BLaER1 treated with 17β-estradiol and CSF1 and Interleukin-3, amounts not matched to agents 10 nM and 100 nM (cell line): ENCODE results near the gene C20orf173.
A peak's percentile ranks its signal among the peaks of the same experiment; 100 is the strongest.
"Not testable (repeated sequence)": the region's sequence is repeated elsewhere in the genome, so short reads cannot be mapped to it uniquely, and the experiment has no call there.

ENCODE experiments used
- H3K27ac ChIP-seq, 11 experiments: shearing (Covaris generic); formaldehyde crosslinking; 2 replicates each; pipeline ENCODE4 v1.8.1; 2022
- H3K27me3 ChIP-seq, 11 experiments: shearing (Covaris generic); formaldehyde crosslinking; 2 replicates each; pipeline ENCODE4 v1.8.1; 2022
- H3K36me3 ChIP-seq, 11 experiments: shearing (Covaris generic); formaldehyde crosslinking; 2 replicates each; pipeline ENCODE4 v1.8.1; 2022
- H3K4me1 ChIP-seq, 10 experiments: shearing (Covaris generic); formaldehyde crosslinking; 2 replicates each; pipeline ENCODE4 v1.8.1; 2022
- H3K4me2 ChIP-seq, 11 experiments: shearing (Covaris generic); formaldehyde crosslinking; 2 replicates each; pipeline ENCODE4 v1.8.1; 2022
- H3K4me3 ChIP-seq, 10 experiments: shearing (Covaris generic); formaldehyde crosslinking; 2 replicates each; pipeline ENCODE4 v1.8.1; 2022
- H3K9ac ChIP-seq, 11 experiments: shearing (Covaris generic); formaldehyde crosslinking; 2 replicates each; pipeline ENCODE4 v1.8.1; 2022
- H3K9me3 ChIP-seq, 11 experiments: shearing (Covaris generic); formaldehyde crosslinking; replicated peaks in 1 of 11; 2 replicates each; pipeline ENCODE4 v1.8.1; 2022
- H4K20me1 ChIP-seq, 11 experiments: shearing (Covaris generic); formaldehyde crosslinking; 2 replicates each; pipeline ENCODE4 v1.8.1; 2022
- Cebpa-rat ChIP-seq, 11 experiments: shearing (Covaris generic); IDR thresholded peaks; 2 replicates each; pipeline ENCODE4 v1.8.1; 2022

C20orf173 gene

DNA sequence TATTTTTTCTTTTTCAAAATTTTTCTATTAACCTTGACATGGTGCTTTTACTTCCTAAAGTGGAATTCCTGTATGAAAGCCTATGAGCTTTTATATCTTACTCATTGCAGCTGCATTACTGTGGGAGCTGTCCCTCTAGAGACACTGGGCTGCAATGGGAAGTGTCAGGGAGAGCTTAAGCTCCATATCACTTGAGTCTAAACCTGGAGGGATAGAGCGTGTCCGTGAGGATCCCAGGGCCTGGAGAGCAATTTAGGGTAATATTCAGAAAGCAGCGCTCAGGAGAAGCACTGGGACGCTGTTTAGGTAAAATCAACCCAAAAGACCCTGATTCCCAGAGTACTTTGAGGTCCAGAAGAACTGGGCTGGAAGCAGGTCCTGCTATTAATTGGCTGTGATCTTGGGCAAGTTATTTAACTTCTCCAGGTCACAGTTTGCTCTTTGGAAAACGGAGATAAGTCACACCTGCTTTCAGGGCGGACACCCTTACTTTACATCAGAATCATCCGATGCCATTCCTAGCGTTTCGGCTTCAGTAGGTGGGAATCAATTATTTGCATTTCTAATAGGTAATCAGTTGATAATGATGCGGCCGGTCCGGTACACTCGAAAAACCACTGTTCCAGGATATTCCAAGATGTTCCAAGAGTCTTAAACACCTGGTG lies 11.8 kb upstream of the C20orf173 start:
- TF ChIP-seq Cebpa-rat (IDR thresholded peaks at IDR 0.05), result no peak
- H3K4me1 ChIP-seq, result peaks cover 18 to 38% (median 34%) of the 10 kb centered on the region in 10 experiments
- peak overlapping the region; percentile 83 to 96 (median 86) for H3K4me2 ChIP-seq
- H3K27me3 ChIP-seq, result no peaks in the 10 kb centered on the region
- H4K20me1 ChIP-seq, result no peaks in the 10 kb centered on the region
- no peak overlapping the region; a peak in 1 of 22 replicates for H3K27ac ChIP-seq
- peaks cover 8 to 35% (median 16%) of the 10 kb centered on the region in 11 experiments; a peak in 19 of 22 replicates for H3K36me3 ChIP-seq
- H3K9me3 ChIP-seq, result peaks cover 0 to 6% (median 0%) of the 10 kb centered on the region in 11 experiments; a peak in 1 of 22 replicates
- H3K4me3 ChIP-seq, result peak overlapping the region; percentile 67 to 88 (median 76); a peak in 19 of 20 replicates
- peak overlapping the region in 9 of 11 experiments; percentile 29 to 85 (median 82); a peak in 9 of 22 replicates for H3K9ac ChIP-seq

DNA sequence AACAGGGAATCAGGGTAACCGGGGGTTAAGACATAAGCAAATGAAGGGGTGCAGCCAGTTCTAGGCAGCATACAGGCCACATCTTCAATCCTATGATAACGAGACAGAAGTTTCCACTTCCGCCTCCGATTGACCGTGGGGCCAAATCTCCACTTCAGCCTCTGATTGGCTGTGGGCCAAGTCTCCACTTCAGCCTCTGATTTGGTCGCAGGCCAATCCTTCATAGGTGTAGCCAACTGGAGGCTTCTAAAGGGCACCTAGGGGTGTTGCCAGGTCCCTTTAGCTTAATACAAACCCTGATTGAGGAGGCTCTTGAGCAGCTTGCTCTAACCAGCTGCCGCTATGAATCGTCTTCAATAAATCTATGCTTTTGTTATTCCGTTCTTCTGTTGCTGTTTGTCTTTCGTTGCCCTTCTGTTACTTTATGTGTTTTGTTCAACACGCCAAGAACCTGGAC lies 10.3 kb upstream of the C20orf173 start:
- Histone ChIP-seq H3K4me1 (peaks cover 18 to 35% (median 32%) of the 10 kb centered on the region in 10 experiments), H3K4me3 (no peak overlapping the region), H3K27ac (no peak overlapping the region), H3K27me3 (no peaks in the 10 kb centered on the region), H3K9me3 (peaks cover 0 to 6% (median 0%) of the 10 kb centered on the region in 11 experiments; a peak in 1 of 22 replicates), H3K9ac (no peak overlapping the region), H3K36me3 (peaks cover 0 to 21% (median 14%) of the 10 kb centered on the region in 11 experiments; a peak in 16 of 22 replicates), H3K4me2 (no peak overlapping the region), H4K20me1 (no peaks in the 10 kb centered on the region)
- TF ChIP-seq Cebpa-rat (IDR thresholded peaks at IDR 0.05), result no peak

DNA sequence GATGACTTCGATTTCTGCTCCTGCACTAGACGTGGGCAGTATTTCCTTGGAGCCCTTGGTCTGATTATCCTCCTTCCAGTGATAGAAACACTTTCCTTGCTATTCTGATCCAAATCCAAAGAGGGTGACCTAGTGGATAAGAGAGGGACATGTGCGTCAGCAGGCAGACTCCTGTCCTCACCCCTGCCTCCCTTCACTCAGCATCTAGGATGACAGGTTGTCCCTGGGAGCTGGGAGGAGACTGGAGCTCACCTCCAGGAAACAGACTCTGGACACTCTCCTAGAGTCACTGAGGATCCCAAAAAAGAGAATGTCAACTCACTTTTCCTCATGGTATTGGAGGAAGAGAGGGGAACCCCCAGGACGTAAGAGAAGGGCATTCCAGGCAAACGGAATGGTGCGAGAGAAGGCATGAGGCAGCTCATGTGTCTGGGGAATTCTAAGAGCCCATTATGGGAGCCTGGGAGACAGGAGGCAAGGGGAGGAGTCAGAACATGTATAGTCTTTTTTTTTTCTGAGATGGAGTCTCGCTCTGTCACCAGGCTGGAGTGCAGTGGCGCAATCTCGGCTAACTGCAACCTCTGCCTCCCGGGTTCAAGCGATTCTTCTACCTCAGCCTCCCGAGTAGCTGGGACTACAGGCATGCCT lies 2.2 kb downstream of the C20orf173 start:
- H4K20me1 ChIP-seq, result no peaks in the 10 kb centered on the region
- no peaks in the 10 kb centered on the region for H3K27me3 ChIP-seq
- H3K27ac ChIP-seq, result no peak overlapping the region
- H3K36me3 ChIP-seq, result no peaks in the 10 kb centered on the region; a peak in 1 of 22 replicates
- H3K4me2 ChIP-seq, result peak overlapping the region in 1 of 11 experiments; percentile 34; a peak in 1 of 22 replicates
- H3K9me3 ChIP-seq, result peaks cover 4 to 16% (median 11%) of the 10 kb centered on the region in 11 experiments; a peak in 16 of 22 replicates
- no peak overlapping the region for H3K9ac ChIP-seq
- no peak for TF ChIP-seq Cebpa-rat (IDR thresholded peaks at IDR 0.05)
- H3K4me1 ChIP-seq, result peaks cover 0 to 7% (median 2%) of the 10 kb centered on the region in 10 experiments; a peak in 7 of 20 replicates
- no peak overlapping the region for H3K4me3 ChIP-seq

DNA sequence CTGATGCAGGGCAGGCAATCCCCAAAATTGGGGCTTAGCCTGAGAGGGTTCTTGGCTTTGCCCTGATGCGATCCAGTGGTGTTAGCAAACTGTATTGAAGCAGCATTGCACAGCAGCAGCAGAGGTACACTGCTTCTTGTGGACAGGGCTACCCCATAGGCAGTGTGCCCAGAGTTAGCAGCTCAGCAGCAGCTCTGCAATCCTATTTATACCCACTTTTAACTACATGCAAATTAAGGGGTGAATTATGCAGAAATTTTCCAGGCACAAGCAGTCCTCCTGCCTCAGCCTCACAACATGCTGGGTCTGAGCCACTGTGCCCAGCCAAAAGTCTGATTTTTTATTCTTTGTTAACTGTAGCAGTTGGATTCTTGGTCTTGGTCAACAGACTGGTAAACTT lies 3.8 kb downstream of the C20orf173 start:
- H3K4me1 ChIP-seq, result peaks cover 0 to 7% (median 2%) of the 10 kb centered on the region in 10 experiments; a peak in 7 of 20 replicates
- H3K27ac ChIP-seq, result no peak overlapping the region
- H3K9me3 ChIP-seq, result peaks cover 4 to 16% (median 11%) of the 10 kb centered on the region in 11 experiments; a peak in 16 of 22 replicates
- H4K20me1 ChIP-seq, result no peaks in the 10 kb centered on the region
- H3K9ac ChIP-seq, result no peak overlapping the region
- no peak for TF ChIP-seq Cebpa-rat (IDR thresholded peaks at IDR 0.05)
- H3K27me3 ChIP-seq, result no peaks in the 10 kb centered on the region
- H3K4me3 ChIP-seq, result no peak overlapping the region
- H3K36me3 ChIP-seq, result no peaks in the 10 kb centered on the region; a peak in 1 of 22 replicates
- H3K4me2 ChIP-seq, result no peak overlapping the region

DNA sequence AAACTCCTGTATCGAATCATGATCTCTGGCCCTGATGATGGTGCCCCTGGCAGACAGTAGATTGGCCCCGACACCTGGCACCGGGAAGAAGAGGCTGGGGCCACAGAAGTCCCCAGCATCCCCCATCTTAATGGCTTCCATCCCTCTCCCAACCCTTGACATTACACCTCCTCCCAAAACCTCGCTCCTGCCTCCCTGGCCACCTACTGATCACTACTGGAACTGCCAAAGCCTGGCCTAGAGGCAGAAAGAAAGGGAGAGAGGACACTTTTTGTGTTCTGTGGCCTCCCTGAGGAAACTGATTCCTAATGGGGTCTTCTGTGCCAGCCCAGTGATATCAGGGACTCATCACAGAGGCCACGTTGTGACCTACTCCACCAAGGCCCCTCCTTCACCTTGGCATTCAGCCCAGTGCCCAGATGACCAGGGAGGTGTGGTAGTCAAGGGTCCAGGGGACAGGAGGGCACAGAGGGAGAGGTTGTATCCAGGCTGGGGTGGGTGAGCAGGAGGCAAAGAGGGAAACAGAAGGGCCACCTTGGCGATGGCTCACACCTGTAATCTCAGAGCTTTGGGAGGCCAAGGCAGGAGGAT lies 6.1 kb downstream of the C20orf173 start:
- peaks cover 0 to 7% (median 2%) of the 10 kb centered on the region in 10 experiments; a peak in 7 of 20 replicates for H3K4me1 ChIP-seq
- no peak overlapping the region for H3K9ac ChIP-seq
- no peak overlapping the region for H3K27ac ChIP-seq
- H4K20me1 ChIP-seq, result no peaks in the 10 kb centered on the region
- no peaks in the 10 kb centered on the region for H3K27me3 ChIP-seq
- H3K36me3 ChIP-seq, result no peaks in the 10 kb centered on the region; a peak in 1 of 22 replicates
- no peak for TF ChIP-seq Cebpa-rat (IDR thresholded peaks at IDR 0.05)
- H3K4me3 ChIP-seq, result no peak overlapping the region
- H3K4me2 ChIP-seq, result no peak overlapping the region
- H3K9me3 ChIP-seq, result peaks cover 4 to 16% (median 11%) of the 10 kb centered on the region in 11 experiments; a peak in 16 of 22 replicates

DNA sequence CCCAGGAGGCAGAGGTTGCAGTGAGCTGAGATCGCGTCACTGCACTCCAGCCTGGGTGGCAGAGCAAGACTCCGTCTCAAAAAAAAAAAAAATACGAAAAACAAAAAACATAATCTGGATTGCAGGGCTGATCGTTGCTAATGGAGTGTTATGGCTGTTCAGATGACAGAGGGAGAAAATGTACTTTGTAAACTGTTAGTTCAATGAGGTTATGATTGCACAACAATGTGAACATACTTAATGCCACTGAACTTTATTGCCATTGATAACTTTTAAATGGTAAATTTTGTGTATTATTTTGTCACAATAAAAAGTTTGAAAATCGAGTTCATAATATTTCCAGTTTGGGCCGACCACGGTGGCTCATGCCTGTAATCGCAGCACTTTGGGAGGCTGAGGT lies 10.5 kb downstream of the C20orf173 start:
- H3K36me3 ChIP-seq, result peaks cover 11 to 19% (median 15%) of the 10 kb centered on the region in 11 experiments; a peak in 21 of 22 replicates
- TF ChIP-seq Cebpa-rat (IDR thresholded peaks at IDR 0.05), result peak in 1 of 11 experiments; percentile 43; a peak in 3 of 22 replicates
- no peaks in the 10 kb centered on the region for H3K4me1 ChIP-seq
- H3K27ac ChIP-seq, result no peak overlapping the region
- no peak overlapping the region for H3K4me2 ChIP-seq
- H3K9me3 ChIP-seq, result no peaks in the 10 kb centered on the region
- H3K4me3 ChIP-seq, result no peak overlapping the region
- H3K9ac ChIP-seq, result no peak overlapping the region
- no peaks in the 10 kb centered on the region for H3K27me3 ChIP-seq
- no peaks in the 10 kb centered on the region; a peak in 2 of 22 replicates for H4K20me1 ChIP-seq

DNA sequence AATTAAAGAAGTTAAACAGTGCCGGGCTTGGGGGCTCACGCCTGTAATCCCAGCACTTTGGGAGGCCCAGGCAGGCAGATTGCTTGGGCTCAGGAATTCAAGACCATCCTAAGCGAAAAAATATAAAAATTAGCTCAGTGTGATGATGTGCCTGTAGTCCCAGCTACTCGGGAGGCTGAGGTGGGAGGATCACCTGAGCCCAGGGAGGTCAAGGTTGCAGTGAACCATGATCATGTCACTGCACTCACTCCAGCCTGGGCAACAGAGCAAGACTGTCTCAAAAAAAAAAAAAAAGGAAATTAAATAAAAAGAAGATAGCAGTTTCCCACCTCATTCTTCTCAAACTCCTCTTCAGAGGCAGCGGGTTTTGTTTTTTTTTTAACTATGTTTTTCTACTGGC lies 11.7 kb downstream of the C20orf173 start:
- not testable (repeated sequence) for H3K4me2 ChIP-seq, H3K27ac ChIP-seq, H3K4me3 ChIP-seq, H3K9ac ChIP-seq, H3K9me3 ChIP-seq, H3K4me1 ChIP-seq, H3K27me3 ChIP-seq, H4K20me1 ChIP-seq
- peaks cover 22 to 31% (median 27%) of the 10 kb centered on the region in 11 experiments for H3K36me3 ChIP-seq

DNA sequence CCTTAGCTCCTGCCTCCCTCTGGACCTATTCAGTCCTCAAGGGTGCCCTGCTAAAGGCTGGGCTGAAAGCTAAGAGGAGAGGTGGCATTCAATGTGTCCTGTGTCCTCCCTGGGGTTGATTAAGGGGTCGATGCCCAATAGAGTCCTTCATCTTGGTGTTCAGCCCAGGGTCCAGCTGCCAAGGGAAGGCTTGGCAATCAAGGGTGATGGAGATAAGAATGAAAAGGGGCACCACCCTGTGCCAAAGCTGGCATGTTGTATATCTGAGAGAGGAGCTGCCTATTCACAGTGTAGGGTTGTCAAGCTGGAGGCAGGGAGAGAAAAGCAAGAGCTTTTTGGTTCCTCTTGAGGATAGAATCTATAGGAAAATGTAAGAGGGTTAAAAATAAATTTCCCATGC lies 12.3 kb downstream of the C20orf173 start:
- no peak overlapping the region for H3K4me2 ChIP-seq

More for the DNA sequence above, 12.3 kb downstream of the C20orf173 start:
- H3K36me3 ChIP-seq, result peaks cover 28 to 37% (median 33%) of the 10 kb centered on the region in 11 experiments
- H4K20me1 ChIP-seq, result peaks cover 0 to 9% (median 0%) of the 10 kb centered on the region in 11 experiments; a peak in 3 of 22 replicates
- no peak overlapping the region for H3K27ac ChIP-seq
- H3K9me3 ChIP-seq, result no peaks in the 10 kb centered on the region
- no peak overlapping the region for H3K9ac ChIP-seq
- H3K4me3 ChIP-seq, result no peak overlapping the region
- H3K27me3 ChIP-seq, result no peaks in the 10 kb centered on the region
- no peak for TF ChIP-seq Cebpa-rat (IDR thresholded peaks at IDR 0.05)
- no peaks in the 10 kb centered on the region for H3K4me1 ChIP-seq
